ENCODE measurements around the gene GATAD2A.

The GATAD2A gene

DNA sequence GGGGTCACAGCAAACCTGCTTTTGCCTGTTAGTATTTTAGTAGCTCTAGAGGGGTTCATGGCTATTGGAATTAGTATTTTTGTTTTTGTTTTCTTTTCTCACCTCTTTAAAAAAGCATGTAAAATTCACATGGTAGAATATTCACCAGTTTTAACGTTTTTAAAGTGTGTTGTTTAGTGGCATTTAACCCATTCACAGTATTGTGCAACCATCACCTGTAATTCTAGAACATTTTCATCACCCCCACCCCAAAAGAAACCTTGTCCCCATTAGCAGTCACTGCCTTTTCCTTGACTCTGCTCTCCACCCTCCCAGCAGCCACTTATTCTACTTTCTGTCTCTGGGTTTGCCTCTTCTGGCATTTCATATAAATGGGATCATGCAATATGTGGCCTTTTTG is 39.8 kb downstream of the GATAD2A start:
- Histone ChIP-seq H3K9me2 (replicated peaks; ENCODE audit: low read depth, low read length) (no peaks in the 10 kb centered on the region), H3F3A (ENCODE audit: low read depth) (no peaks in the 10 kb centered on the region; the same call in 1 of the 2 replicates), H3K36me3 (ENCODE audit: insufficient read depth, low read length) (no peaks in the 10 kb centered on the region; the same call in 1 of the 2 replicates), H4K20me1 (ENCODE audit: insufficient read depth, low read length, poor library complexity, severe bottlenecking) (peaks cover 69% of the 10 kb centered on the region), H3K4me3 (ENCODE audit: low read length, poor library complexity, severe bottlenecking) (no peak overlapping the region), H3K9me3 (ENCODE audit: insufficient read depth, low read depth, low read length) (no peaks in the 10 kb centered on the region), H3K4me1 (ENCODE audit: insufficient read depth, low read length, poor library complexity, severe bottlenecking) (peaks cover 19% of the 10 kb centered on the region), H3K4me2 (ENCODE audit: low read depth, low read length, poor library complexity, severe bottlenecking) (no peak overlapping the region), H2AFZ (ENCODE audit: low read length) (no peak overlapping the region), H3K27me3 (ENCODE audit: insufficient read depth, low read length, poor library complexity, severe bottlenecking) (no peaks in the 10 kb centered on the region), H3K79me2 (ENCODE audit: insufficient read depth, low read length) (peaks cover 98% of the 10 kb centered on the region), H3K9ac (ENCODE audit: low read depth, low read length, poor library complexity, severe bottlenecking) (no peak overlapping the region)
- no peak for TF ChIP-seq EZH2phosphoT487 (IDR thresholded peaks at IDR 0.05; ENCODE audit: borderline replicate concordance)
- TF ChIP-seq CTCF (conservative IDR thresholded peaks at IDR 0.05; ENCODE audit: low read length) = no peak

GRCh38 chr19:19445911-19446361 is 40.5 kb downstream of the GATAD2A start:
- Histone ChIP-seq H3K9me2 (replicated peaks; ENCODE audit: low read depth, low read length) (no peaks in the 10 kb centered on the region), H3K4me3 (ENCODE audit: low read length, poor library complexity, severe bottlenecking) (no peak overlapping the region), H2AFZ (ENCODE audit: low read length) (no peak overlapping the region), H3K27me3 (ENCODE audit: insufficient read depth, low read length, poor library complexity, severe bottlenecking) (no peaks in the 10 kb centered on the region), H3K36me3 (ENCODE audit: insufficient read depth, low read length) (no peaks in the 10 kb centered on the region; the same call in 1 of the 2 replicates), H4K20me1 (ENCODE audit: insufficient read depth, low read length, poor library complexity, severe bottlenecking) (peaks cover 70% of the 10 kb centered on the region), H3K9me3 (ENCODE audit: insufficient read depth, low read depth, low read length) (no peaks in the 10 kb centered on the region), H3K9ac (ENCODE audit: low read depth, low read length, poor library complexity, severe bottlenecking) (no peak overlapping the region), H3K4me2 (ENCODE audit: low read depth, low read length, poor library complexity, severe bottlenecking) (no peak overlapping the region), H3K79me2 (ENCODE audit: insufficient read depth, low read length) (peaks cover 98% of the 10 kb centered on the region), H3F3A (ENCODE audit: low read depth) (no peaks in the 10 kb centered on the region; the same call in 1 of the 2 replicates), H3K4me1 (ENCODE audit: insufficient read depth, low read length, poor library complexity, severe bottlenecking) (peaks cover 19% of the 10 kb centered on the region)
- no peak for TF ChIP-seq CTCF (conservative IDR thresholded peaks at IDR 0.05; ENCODE audit: low read length)
- no peak for TF ChIP-seq EZH2phosphoT487 (IDR thresholded peaks at IDR 0.05; ENCODE audit: borderline replicate concordance)

GRCh38 chr19:19446655-19447437 is 41.4 kb downstream of the GATAD2A start:
- Histone ChIP-seq H3K4me3 (ENCODE audit: low read length, poor library complexity, severe bottlenecking) (no peak overlapping the region), H2AFZ (ENCODE audit: low read length) (no peak overlapping the region), H3K4me2 (ENCODE audit: low read depth, low read length, poor library complexity, severe bottlenecking) (no peak overlapping the region), H3K9me3 (ENCODE audit: insufficient read depth, low read depth, low read length) (no peaks in the 10 kb centered on the region), H3K27me3 (ENCODE audit: insufficient read depth, low read length, poor library complexity, severe bottlenecking) (no peaks in the 10 kb centered on the region), H3K4me1 (ENCODE audit: insufficient read depth, low read length, poor library complexity, severe bottlenecking) (peaks cover 25% of the 10 kb centered on the region), H4K20me1 (ENCODE audit: insufficient read depth, low read length, poor library complexity, severe bottlenecking) (peaks cover 79% of the 10 kb centered on the region), H3K9me2 (replicated peaks; ENCODE audit: low read depth, low read length) (no peaks in the 10 kb centered on the region), H3F3A (ENCODE audit: low read depth) (no peaks in the 10 kb centered on the region; the same call in 1 of the 2 replicates), H3K9ac (ENCODE audit: low read depth, low read length, poor library complexity, severe bottlenecking) (no peak overlapping the region), H3K36me3 (ENCODE audit: insufficient read depth, low read length) (no peaks in the 10 kb centered on the region; the same call in 1 of the 2 replicates), H3K79me2 (ENCODE audit: insufficient read depth, low read length) (peaks cover 100% of the 10 kb centered on the region)
- TF ChIP-seq EZH2phosphoT487 (IDR thresholded peaks at IDR 0.05; ENCODE audit: borderline replicate concordance) (no peak), CTCF (conservative IDR thresholded peaks at IDR 0.05; ENCODE audit: low read length) (no peak)

All from Loucy (cell line).